SU-DHL-6 (cell line): ENCODE data around the gene ETS1.

ENCODE experiments used
- H2AFZ ChIP-seq: fragments of 200-600 bp; sonication (generic); 2 replicates; pipeline ENCODE4 v1.6.1; 2014; ENCODE audit warnings: low read depth, mild to moderate bottlenecking, moderate library complexity, mixed read lengths, antibody characterized with exemption, low read length; ENCODE audit not compliant: severe bottlenecking
- H3F3A ChIP-seq: fragments of 200-600 bp; shearing (Covaris generic); 2 replicates; pipeline ENCODE4 v1.6.0; 2016; ENCODE audit warnings: antibody characterized with exemption, mild to moderate bottlenecking; ENCODE audit not compliant: insufficient read depth
- H3K27ac ChIP-seq: fragments of 200-600 bp; sonication (generic); 2 replicates; pipeline ENCODE4 v1.5.1; 2016; ENCODE audit warnings: low read depth, mild to moderate bottlenecking, low read length, moderate library complexity, mixed read lengths
- H3K27me3 ChIP-seq: fragments of 200-600 bp; sonication (generic), shearing (Covaris generic); 2 replicates; pipeline ENCODE4 v1.6.0; 2014; ENCODE audit warnings: mild to moderate bottlenecking, low read length
- H3K36me3 ChIP-seq: fragments of 200-600 bp; sonication (generic); 2 replicates; pipeline ENCODE4 v1.6.1; 2014; ENCODE audit warnings: mild to moderate bottlenecking, low read length, mixed read lengths
- H3K4me2 ChIP-seq: fragments of 300-600, 200-600 bp; shearing (Covaris generic), sonication (generic); 2 replicates; pipeline ENCODE4 v1.6.0; 2014; ENCODE audit warnings: low read length, low read depth, mild to moderate bottlenecking; ENCODE audit not compliant: poor library complexity, severe bottlenecking
- H3K4me3 ChIP-seq: fragments of 200-600 bp; sonication (generic); 2 replicates; pipeline ENCODE4 v1.5.1; 2014; ENCODE audit warnings: antibody characterized with exemption, low read length, mild to moderate bottlenecking, mixed read lengths; ENCODE audit not compliant: insufficient read depth, poor library complexity, severe bottlenecking
- H3K79me2 ChIP-seq: fragments of 200-600 bp; sonication (generic); 2 replicates; pipeline ENCODE4 v1.6.1; 2014; ENCODE audit warnings: mild to moderate bottlenecking, low read length, moderate library complexity; ENCODE audit not compliant: insufficient read depth
- H3K9ac ChIP-seq: fragments of 200-600 bp; sonication (generic); 2 replicates; pipeline ENCODE4 v1.7.0; 2014; ENCODE audit warnings: mild to moderate bottlenecking, low read length
- H3K9me2 ChIP-seq: fragments of 200-600 bp; sonication (generic); replicated peaks from 2 replicates; pipeline ENCODE4 v1.6.1; 2014; ENCODE audit warnings: low read length; ENCODE audit not compliant: insufficient read depth
- H3K9me3 ChIP-seq: fragments of 200-600 bp; sonication (generic); 2 replicates; pipeline ENCODE4 v1.6.1; 2014; ENCODE audit warnings: low read length, mixed read lengths; ENCODE audit not compliant: insufficient read depth
- H4K20me1 ChIP-seq: fragments of 200-600 bp; sonication (generic); 2 replicates; pipeline ENCODE4 v1.6.1; 2014; ENCODE audit warnings: low read depth, mild to moderate bottlenecking, antibody characterized with exemption, low read length, moderate library complexity, mixed read lengths
- EZH2phosphoT487 ChIP-seq: fragments of 200-600 bp; sonication (generic), shearing (Covaris generic); conservative IDR thresholded peaks from 2 replicates; pipeline ENCODE4 v1.6.1; 2018; ENCODE audit warnings: mild to moderate bottlenecking, antibody characterized with exemption, low read length, moderate library complexity, mixed read lengths
- TF ChIP-seq, protein P1 (sequence below): fragments of 200-600 bp; sonication (generic); IDR thresholded peaks from one replicate; pipeline ENCODE4 v1.5.1; 2017; ENCODE audit warnings: antibody characterized with exemption, mild to moderate bottlenecking, low read length, moderate library complexity; ENCODE audit not compliant: insufficient read depth, poor library complexity, severe bottlenecking

The ETS1 gene

DNA sequence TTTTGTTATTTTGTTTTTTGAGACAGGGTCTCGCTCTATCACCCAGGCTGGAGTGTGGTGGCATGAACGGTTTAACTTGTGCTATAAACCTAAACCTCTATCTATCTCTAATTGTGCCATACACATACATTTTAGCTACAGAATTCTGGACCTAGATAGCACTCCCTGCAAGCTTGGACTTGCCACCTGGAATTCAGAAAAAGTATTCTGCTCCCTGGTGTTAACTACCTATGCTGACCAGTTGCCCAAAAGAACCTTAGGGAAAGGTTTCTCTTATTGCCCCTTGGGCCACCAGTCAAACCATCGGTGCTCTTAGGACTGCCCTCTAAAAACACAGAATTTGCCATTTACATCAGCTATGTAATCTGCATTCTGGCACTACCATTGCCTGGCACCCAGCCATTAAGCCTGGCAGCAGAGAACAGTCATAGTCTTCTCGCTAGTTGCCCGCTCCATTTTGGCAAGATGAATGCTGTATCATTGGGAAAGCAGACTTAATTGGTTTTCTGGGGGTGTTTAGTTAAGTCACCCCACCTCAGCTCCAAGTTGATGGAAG, 55.3 kb downstream of the ETS1 start:
- H3K9me3 ChIP-seq = no peaks in the 10 kb centered on the region
- H3K36me3 ChIP-seq = no peaks in the 10 kb centered on the region
- H3K27me3 ChIP-seq = no peaks in the 10 kb centered on the region
- H2AFZ ChIP-seq = no peak overlapping the region
- no peak for TF ChIP-seq EZH2phosphoT487
- TF ChIP-seq, protein P1, sequence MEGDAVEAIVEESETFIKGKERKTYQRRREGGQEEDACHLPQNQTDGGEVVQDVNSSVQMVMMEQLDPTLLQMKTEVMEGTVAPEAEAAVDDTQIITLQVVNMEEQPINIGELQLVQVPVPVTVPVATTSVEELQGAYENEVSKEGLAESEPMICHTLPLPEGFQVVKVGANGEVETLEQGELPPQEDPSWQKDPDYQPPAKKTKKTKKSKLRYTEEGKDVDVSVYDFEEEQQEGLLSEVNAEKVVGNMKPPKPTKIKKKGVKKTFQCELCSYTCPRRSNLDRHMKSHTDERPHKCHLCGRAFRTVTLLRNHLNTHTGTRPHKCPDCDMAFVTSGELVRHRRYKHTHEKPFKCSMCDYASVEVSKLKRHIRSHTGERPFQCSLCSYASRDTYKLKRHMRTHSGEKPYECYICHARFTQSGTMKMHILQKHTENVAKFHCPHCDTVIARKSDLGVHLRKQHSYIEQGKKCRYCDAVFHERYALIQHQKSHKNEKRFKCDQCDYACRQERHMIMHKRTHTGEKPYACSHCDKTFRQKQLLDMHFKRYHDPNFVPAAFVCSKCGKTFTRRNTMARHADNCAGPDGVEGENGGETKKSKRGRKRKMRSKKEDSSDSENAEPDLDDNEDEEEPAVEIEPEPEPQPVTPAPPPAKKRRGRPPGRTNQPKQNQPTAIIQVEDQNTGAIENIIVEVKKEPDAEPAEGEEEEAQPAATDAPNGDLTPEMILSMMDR = no peak
- no peaks in the 10 kb centered on the region for H3F3A ChIP-seq
- no peaks in the 10 kb centered on the region for H4K20me1 ChIP-seq
- H3K4me3 ChIP-seq = no peak overlapping the region
- no peaks in the 10 kb centered on the region for H3K9me2 ChIP-seq
- H3K79me2 ChIP-seq = no peaks in the 10 kb centered on the region
- no peak overlapping the region for H3K27ac ChIP-seq
- H3K9ac ChIP-seq = no peak overlapping the region
- H3K4me2 ChIP-seq = no peak overlapping the region

DNA sequence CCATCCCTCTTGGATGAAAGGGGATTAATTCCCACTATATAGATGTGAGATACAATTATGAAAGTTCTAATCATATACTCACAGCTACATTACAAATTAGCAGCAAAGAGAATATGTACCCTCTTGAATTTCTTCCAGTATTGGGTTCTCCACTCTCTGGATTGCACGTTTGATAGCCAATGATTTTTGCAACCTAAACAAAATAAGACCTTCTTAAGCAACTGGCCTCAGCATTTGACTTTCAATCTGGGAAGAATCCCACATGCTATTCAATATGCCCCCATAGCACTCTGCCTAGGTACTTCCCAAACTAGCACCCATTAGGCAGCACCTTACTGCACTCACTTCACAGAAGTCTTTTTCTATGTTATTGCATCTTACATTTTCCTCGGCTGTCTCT, 55.8 kb downstream of the ETS1 start:
- Histone ChIP-seq H3K79me2 (no peaks in the 10 kb centered on the region), H3K36me3 (no peaks in the 10 kb centered on the region), H3F3A (no peaks in the 10 kb centered on the region), H2AFZ (no peak overlapping the region), H3K9ac (no peak overlapping the region), H3K4me2 (no peak overlapping the region), H3K9me2 (no peaks in the 10 kb centered on the region), H3K9me3 (no peaks in the 10 kb centered on the region), H4K20me1 (no peaks in the 10 kb centered on the region), H3K4me3 (no peak overlapping the region), H3K27ac (no peak overlapping the region), H3K27me3 (no peaks in the 10 kb centered on the region)
- TF ChIP-seq, protein P1 = no peak
- no peak for TF ChIP-seq EZH2phosphoT487

DNA sequence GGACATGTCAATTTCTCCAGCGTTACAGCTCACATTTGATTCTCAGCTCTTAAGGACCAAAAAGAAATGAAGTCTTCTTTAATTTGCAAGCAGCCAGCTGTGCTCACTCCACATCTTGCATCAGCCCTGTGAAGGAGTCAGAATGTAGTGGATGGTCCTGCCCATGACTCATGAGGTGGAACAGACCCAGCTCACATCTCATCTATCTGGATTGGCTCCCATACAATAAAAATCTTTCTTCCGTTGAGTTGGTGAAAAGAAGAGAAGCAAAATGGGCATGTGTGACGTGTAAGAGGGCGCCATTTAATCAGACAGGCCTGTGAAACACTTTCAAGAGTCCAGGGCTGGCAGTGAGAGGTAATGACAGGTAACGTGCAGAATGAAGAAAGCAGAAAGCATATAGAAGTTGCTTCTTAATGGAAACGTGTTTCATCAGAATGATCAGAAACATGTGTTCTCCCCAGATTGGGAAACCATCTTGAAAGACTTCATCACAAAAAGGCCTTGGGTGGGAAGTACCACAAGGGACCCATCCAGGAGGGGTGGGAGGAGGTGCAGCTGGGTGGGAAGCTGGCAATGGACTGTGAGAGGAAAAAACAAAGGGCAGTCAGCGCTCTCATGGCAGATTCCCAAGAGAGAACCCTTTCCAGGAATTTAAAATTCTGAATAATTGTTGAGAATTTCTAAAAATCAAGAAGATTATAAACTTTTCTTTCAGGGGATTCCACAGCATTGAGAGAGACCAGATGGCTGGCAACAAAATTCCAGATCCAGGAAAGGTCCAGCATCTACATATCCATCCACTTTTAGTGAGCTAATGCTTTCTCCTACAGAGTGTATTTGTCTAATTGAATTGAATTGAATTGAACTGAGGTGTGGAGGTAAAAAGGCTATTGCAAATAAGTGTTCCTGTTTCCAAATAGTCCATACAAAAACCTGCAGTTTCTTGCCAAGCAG, 57.0 kb downstream of the ETS1 start:
- no peaks in the 10 kb centered on the region for H3K36me3 ChIP-seq
- H3K27me3 ChIP-seq = no peaks in the 10 kb centered on the region
- no peaks in the 10 kb centered on the region for H3K79me2 ChIP-seq
- no peak overlapping the region for H3K4me3 ChIP-seq
- no peaks in the 10 kb centered on the region for H4K20me1 ChIP-seq
- H3K9me2 ChIP-seq = no peaks in the 10 kb centered on the region
- H3K9ac ChIP-seq = no peak overlapping the region
- TF ChIP-seq EZH2phosphoT487 = no peak
- H2AFZ ChIP-seq = no peak overlapping the region
- H3K9me3 ChIP-seq = no peaks in the 10 kb centered on the region
- no peak overlapping the region for H3K4me2 ChIP-seq
- no peaks in the 10 kb centered on the region for H3F3A ChIP-seq
- no peak overlapping the region for H3K27ac ChIP-seq

DNA sequence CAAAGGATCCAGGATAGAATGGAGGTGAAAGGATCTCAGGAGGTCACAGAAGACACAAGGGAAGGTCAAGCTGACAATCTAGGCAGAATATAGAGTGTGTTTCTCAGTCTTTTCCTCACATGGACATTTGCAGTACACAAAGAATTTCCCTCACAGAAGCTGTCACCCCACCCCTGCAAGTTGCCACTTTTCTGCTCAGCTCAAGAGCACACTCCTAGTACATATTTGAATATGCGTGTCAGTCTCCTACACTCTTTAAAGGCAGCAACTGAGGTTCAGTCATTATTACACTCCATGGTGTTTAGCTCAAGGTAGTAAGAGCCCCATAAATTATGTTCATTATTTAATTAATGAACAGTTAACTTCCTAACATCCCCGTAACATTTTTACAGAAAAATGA, 59.1 kb downstream of the ETS1 start:
- Histone ChIP-seq H3K9ac (no peak overlapping the region), H3K4me3 (no peak overlapping the region), H3F3A (no peaks in the 10 kb centered on the region), H3K27ac (no peak overlapping the region), H3K36me3 (no peaks in the 10 kb centered on the region), H3K27me3 (no peaks in the 10 kb centered on the region), H4K20me1 (no peaks in the 10 kb centered on the region), H3K9me3 (no peaks in the 10 kb centered on the region), H3K9me2 (no peaks in the 10 kb centered on the region), H3K4me2 (no peak overlapping the region), H2AFZ (no peak overlapping the region), H3K79me2 (no peaks in the 10 kb centered on the region)
- no peak for TF ChIP-seq EZH2phosphoT487
